PFSK-1 (cell line): ENCODE data around the gene C10orf67.

Experiments
- FOXP2 ChIP-seq: optimal IDR thresholded peaks from 2 replicates; pipeline ENCODE3; 2011; ENCODE audit warnings: borderline replicate concordance, control low read depth, inconsistent platforms; ENCODE audit not compliant: insufficient read depth; ENCODE audit errors: extremely low read length, extremely low read depth
- POLR2AphosphoS5 ChIP-seq: IDR thresholded peaks from 2 replicates; pipeline ENCODE4 v1.6.1; 2012; ENCODE audit warnings: low read depth, mild to moderate bottlenecking, control low read depth, low read length, moderate library complexity
- SIN3A ChIP-seq: IDR thresholded peaks from 2 replicates; pipeline ENCODE4 v1.6.1; 2012; ENCODE audit warnings: mild to moderate bottlenecking, low read length, moderate library complexity, borderline replicate concordance; ENCODE audit not compliant: insufficient read depth
- TAF1 ChIP-seq: IDR thresholded peaks from 2 replicates; pipeline ENCODE4 v1.6.1; 2012; ENCODE audit warnings: low read length, control low read depth, borderline replicate concordance; ENCODE audit not compliant: insufficient read depth
- TF ChIP-seq, protein P1 (sequence below), 2 experiments: IDR thresholded peaks; 2 replicates each; pipeline versions ENCODE4 v1.6.1 to v1.8.0; 2011 to 2012; ENCODE audit warnings: low read depth in 2 of 2, low read length in 2 of 2, control low read depth in 1 of 2, inconsistent platforms in 1 of 2, mild to moderate bottlenecking in 1 of 2, moderate library complexity in 1 of 2; ENCODE audit not compliant: insufficient read depth in 1 of 2

C10orf67 gene

DNA sequence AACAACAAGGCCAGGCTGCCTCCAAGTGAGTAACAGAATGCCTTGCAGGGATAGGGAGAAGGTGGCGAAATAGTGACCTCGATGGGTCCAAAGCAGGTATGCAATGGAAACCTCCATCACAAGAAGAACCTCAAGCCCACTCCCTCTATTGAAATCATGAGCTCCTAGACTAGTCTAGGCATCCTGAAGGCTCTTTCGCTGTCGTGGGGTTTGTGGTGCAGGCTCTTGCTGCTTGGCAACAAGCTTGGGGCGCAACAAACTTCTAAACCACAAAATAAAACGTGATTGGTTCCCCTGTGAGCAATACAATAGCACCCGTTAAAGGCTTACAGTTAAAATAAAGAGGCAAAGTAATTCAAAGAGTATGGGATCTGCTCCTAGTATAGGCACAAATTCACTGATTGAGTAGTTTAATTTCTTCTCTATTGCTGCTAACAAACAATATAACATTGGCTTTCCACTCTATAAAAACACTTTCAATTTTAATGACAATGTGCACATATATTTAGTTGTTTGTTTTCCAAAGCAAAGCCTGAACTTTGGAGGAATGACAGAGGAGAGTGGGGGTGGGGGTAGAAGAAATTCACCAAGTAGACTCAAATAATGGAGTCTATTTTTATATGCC, 64.1 kb downstream of the C10orf67 start:
- TF ChIP-seq, protein P1, sequence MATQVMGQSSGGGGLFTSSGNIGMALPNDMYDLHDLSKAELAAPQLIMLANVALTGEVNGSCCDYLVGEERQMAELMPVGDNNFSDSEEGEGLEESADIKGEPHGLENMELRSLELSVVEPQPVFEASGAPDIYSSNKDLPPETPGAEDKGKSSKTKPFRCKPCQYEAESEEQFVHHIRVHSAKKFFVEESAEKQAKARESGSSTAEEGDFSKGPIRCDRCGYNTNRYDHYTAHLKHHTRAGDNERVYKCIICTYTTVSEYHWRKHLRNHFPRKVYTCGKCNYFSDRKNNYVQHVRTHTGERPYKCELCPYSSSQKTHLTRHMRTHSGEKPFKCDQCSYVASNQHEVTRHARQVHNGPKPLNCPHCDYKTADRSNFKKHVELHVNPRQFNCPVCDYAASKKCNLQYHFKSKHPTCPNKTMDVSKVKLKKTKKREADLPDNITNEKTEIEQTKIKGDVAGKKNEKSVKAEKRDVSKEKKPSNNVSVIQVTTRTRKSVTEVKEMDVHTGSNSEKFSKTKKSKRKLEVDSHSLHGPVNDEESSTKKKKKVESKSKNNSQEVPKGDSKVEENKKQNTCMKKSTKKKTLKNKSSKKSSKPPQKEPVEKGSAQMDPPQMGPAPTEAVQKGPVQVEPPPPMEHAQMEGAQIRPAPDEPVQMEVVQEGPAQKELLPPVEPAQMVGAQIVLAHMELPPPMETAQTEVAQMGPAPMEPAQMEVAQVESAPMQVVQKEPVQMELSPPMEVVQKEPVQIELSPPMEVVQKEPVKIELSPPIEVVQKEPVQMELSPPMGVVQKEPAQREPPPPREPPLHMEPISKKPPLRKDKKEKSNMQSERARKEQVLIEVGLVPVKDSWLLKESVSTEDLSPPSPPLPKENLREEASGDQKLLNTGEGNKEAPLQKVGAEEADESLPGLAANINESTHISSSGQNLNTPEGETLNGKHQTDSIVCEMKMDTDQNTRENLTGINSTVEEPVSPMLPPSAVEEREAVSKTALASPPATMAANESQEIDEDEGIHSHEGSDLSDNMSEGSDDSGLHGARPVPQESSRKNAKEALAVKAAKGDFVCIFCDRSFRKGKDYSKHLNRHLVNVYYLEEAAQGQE (IDR thresholded peaks at IDR 0.05; ENCODE audit: insufficient read depth in 1 of 2, low read depth in 2 of 2, low read length in 2 of 2): no peak
- TF ChIP-seq POLR2AphosphoS5 (no peak), TAF1 (no peak), SIN3A (no peak), FOXP2 (no peak)

DNA sequence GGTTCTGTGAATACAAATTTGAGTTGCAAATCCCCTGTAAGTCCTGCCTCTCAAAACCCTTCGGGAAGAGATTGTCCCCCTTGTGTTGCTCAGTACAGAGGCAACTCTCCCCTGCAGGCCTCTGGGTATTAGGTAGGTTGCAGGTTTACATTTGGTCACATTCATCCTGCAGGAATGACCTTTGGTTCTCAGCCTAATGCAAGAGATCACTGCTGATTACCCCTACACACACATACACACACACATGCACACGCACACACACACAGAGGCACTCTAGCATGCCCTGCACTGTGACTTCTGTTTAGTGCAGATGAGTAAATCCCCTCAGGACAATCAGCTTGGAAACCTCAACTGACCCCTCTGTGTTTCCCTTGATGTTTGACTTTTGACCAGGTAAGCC, 69.2 kb downstream of the C10orf67 start:
- TF ChIP-seq POLR2AphosphoS5 (no peak), TAF1 (no peak), FOXP2 (no peak), SIN3A (no peak)
- TF ChIP-seq, protein P1 (IDR thresholded peaks at IDR 0.05; ENCODE audit: insufficient read depth in 1 of 2, low read depth in 2 of 2, low read length in 2 of 2): no peak

DNA sequence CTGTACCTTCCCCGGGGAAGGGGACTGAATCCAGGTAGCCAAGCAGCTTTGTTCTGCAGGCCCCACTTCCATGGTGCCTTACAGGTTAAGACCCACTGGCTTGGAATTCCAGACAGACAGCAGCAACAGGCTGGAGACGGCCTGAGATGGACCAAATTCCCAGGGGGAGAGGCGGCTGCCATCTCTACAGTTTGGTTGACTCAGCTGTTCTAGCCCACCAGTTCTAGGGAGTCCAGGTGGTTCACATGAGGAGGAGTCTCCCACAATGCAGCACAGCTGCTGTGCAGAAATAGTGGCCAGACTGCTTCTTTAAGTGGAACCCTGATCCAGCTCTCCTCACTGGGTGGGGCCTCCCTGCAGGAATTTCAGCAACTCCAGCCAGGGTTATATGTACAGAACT, 74.1 kb downstream of the C10orf67 start:
- TF ChIP-seq FOXP2: no peak
- TF ChIP-seq, protein P1 (IDR thresholded peaks at IDR 0.05; ENCODE audit: insufficient read depth in 1 of 2, low read depth in 2 of 2, low read length in 2 of 2): no peak
- no peak for TF ChIP-seq SIN3A
- no peak for TF ChIP-seq TAF1

DNA sequence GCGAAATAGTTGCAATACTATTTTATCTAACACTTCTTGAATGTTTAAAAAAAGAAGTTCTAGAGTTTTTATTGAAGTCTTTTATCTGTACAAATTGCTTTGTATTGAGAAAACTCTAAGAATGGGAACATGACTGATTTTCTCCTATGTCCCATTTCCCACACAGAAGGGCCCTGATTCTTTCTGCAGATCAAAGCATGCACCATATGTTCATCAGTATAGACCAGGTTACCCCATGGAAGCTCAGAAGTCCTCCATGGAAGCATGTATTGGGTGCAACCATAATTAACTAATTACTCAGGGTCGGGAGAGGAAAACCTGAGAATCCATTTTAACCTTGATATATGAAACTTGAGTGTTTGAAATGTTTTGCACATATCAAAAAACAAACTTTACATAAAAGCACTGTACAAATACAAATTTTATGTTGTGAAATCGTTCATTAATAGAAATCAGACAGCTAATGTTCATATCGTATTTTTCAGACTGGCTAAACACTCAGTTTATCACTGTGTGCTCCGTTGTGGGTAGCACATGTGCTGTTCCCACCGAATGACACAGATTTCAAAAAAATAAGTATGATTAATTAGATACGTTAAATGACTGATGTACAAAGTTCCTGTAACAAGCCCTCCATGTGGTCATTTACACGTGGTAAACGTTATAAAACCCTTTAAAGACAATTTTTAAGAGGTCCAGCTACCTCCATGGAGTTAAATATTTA, 81.0 kb downstream of the C10orf67 start:
- TF ChIP-seq, protein P1 (IDR thresholded peaks at IDR 0.05; ENCODE audit: insufficient read depth in 1 of 2, low read depth in 2 of 2, low read length in 2 of 2): no peak
- TF ChIP-seq POLR2AphosphoS5 (no peak), FOXP2 (no peak), SIN3A (no peak), TAF1 (no peak)
